ENCODE measurements around the gene TC2N.
"Not testable (repeated sequence)": the region's sequence is repeated elsewhere in the genome, so short reads cannot be mapped to it uniquely, and the experiment has no call there.

The TC2N gene

GRCh38 chr14:91866511-91867295 lies 633 bp downstream of the TC2N start:
- DNase-seq: no peak

- no peak for DNase-seq
Observed at GRCh38 chr14:91866061-91866460, 1.3 kb downstream of the TC2N start.

- DNase-seq: no peak
Observed at GRCh38 chr14:91862417-91862816, 4.9 kb downstream of the TC2N start.

- DNase-seq: no peak
Observed at GRCh38 chr14:91861091-91861490, 6.2 kb downstream of the TC2N start.

- no peak for DNase-seq
Observed at GRCh38 chr14:91860238-91860637, 7.1 kb downstream of the TC2N start.

GRCh38 chr14:91858536-91859275 lies 8.6 kb downstream of the TC2N start:
- DNase-seq: no peak

GRCh38 chr14:91857614-91858013 lies 9.7 kb downstream of the TC2N start:
- no peak for DNase-seq

- no peak for DNase-seq
Observed at GRCh38 chr14:91854327-91854934, 12.9 kb downstream of the TC2N start.

GRCh38 chr14:91851563-91851962 lies 15.8 kb downstream of the TC2N start:
- DNase-seq: no peak

GRCh38 chr14:91848504-91849001 lies 18.8 kb downstream of the TC2N start:
- DNase-seq: no peak

- no peak for DNase-seq
Observed at GRCh38 chr14:91847693-91848092, 19.6 kb downstream of the TC2N start.

GRCh38 chr14:91845652-91846051 lies 21.7 kb downstream of the TC2N start:
- no peak for DNase-seq

GRCh38 chr14:91845056-91845455 lies 22.3 kb downstream of the TC2N start:
- not testable (repeated sequence) for DNase-seq

GRCh38 chr14:91844029-91844428 lies 23.3 kb downstream of the TC2N start:
- no peak for DNase-seq

- DNase-seq: no peak
Observed at GRCh38 chr14:91843437-91843836, 23.9 kb downstream of the TC2N start.

- DNase-seq: no peak
Observed at GRCh38 chr14:91841065-91841464, 26.3 kb downstream of the TC2N start.

- DNase-seq: no peak
Observed at GRCh38 chr14:91839749-91840148, 27.6 kb downstream of the TC2N start.

- DNase-seq: no peak
Observed at GRCh38 chr14:91837076-91837475, 30.3 kb downstream of the TC2N start.

- DNase-seq: peak; percentile 64
Observed at GRCh38 chr14:91835920-91836843, 31.2 kb downstream of the TC2N start.

GRCh38 chr14:91835197-91835919 lies 32.0 kb downstream of the TC2N start:
- no peak for DNase-seq

- no peak for DNase-seq
Observed at GRCh38 chr14:91834571-91834970, 32.8 kb downstream of the TC2N start.

GRCh38 chr14:91831337-91831736 lies 36.0 kb downstream of the TC2N start:
- no peak for DNase-seq

Data from NCI-H774 (cell line).